Smooth muscle cell of the umbilical artery (primary cell): ENCODE measurements around the gene RASD2. TPM values are rescaled to one million over a fixed set of nuclear protein-coding genes. Genes with fewer than 3 reads are reported as not detected.

Experiments used
- total RNA-seq: library from RNA; depleted of rRNA; stranded (reverse); fragments of >200 nt; gene quantifications from 2 replicates; pipeline ENCODE4 v1.2.3, GENCODE V29; 2014

The RASD2 gene, protein sequence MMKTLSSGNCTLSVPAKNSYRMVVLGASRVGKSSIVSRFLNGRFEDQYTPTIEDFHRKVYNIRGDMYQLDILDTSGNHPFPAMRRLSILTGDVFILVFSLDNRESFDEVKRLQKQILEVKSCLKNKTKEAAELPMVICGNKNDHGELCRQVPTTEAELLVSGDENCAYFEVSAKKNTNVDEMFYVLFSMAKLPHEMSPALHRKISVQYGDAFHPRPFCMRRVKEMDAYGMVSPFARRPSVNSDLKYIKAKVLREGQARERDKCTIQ
- 0.46 and 0.89 TPM in 2 replicates for total RNA-seq

DNA sequence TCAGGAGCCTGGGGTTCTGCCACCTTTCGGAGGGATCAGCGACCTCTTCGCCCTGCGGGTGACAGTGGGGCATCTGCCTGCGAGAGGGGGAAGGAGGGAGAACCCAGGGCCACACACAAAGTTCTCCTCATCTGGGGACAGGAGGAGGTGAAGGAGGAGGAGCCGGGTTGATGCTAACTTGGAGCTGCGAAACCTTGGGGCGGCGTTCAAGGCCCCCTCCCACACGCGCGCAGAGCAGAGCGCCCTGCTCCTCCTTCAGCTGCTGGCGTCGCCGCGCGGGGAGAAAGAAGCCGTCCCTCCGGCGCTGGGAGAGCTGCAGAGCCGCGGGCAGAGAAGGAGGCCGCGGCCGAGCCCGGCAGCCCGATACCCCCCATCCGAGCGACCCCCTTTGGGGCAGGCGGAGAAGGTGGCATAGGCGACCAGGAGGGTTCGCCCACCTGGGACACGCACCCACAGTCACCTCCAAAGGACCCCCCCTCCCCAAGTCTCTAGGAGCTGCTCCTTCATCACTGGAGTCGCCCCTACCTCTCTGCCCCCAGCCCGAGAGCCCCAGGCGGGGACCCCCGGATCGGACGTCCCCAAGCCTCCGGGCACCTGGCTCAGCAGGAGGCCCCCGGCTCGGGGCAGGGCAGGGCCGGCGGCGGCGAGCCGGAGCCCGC is at the start of gene RASD2:
Gene RASD2 (plus strand): TSS at position 237 of the 659 bp plus-strand sequence. CDS start 5,979 bp downstream, outside the sequence.

Other genes with a start within 250 kb of the RASD2 start
- 40.9 and 81.4 TPM in 2 replicates for gene TOM1, start 240.9 kb upstream of the RASD2 start, total RNA-seq
- gene HMOX1, start 159.7 kb upstream of the RASD2 start, total RNA-seq = 60.9 and 90.2 TPM in 2 replicates
- 6.5 and 35.5 TPM in 2 replicates for gene MCM5, start 140.7 kb upstream of the RASD2 start, total RNA-seq
- not detected in 2 replicates for gene MB, start 76.5 kb downstream of the RASD2 start, total RNA-seq
- gene APOL6, start 107.6 kb downstream of the RASD2 start, total RNA-seq = 13.6 and 20.5 TPM in 2 replicates
- gene APOL5, start 177.0 kb downstream of the RASD2 start, total RNA-seq = not detected in 2 replicates